ENCODE measurements around the gene CHST12. TPM values are rescaled to one million over a fixed set of nuclear protein-coding genes. Genes with fewer than 3 reads are reported as not detected.

Gene CHST12
- total and polyA plus RNA-seq, 11 donors: 12.5 to 20.7 (median 14.8) TPM

DNA sequence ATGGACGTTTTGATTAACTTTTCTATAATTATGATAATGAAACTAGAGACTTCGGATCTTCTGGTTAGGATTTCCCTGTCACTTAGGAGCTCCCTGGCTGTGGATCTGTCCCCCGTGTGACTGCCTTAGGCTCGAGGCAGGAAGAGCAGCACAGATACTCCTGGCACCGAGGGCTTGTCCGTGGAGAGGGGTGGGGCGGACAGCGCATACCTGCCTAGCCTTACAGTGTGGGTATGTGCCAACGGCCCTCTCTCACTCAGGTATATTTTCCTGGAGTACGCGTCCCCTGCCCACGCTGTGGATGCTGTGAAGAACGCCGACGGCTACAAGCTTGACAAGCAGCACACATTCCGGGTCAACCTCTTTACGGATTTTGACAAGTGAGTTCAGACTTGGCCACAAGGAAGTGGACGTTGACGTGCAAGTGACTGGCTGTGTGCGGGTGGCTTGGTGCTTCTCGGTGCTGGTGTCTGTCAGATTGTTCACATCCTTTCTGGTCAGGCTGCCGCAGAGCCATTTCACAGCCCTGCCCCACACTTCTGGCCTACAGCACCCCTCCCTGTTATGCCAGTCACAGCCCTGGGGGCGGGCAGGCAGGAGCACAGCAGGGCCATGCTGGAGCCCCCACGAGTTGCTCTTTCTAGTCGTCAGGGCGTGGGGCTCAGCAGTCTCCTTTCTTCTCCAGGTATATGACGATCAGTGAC is 40.9 kb upstream of the CHST12 start:
- WGBS, 4 donors: 89 to 94% (median 92%) methylated on average over 26 to 27 of the region's 27 CpGs
- Histone ChIP-seq H3K4me1 (peaks cover 0 to 30% (median 20%) of the 10 kb centered on the region in 12 donors), H3K4me3 (no peak overlapping the region), H3K9me3 (no peaks in the 10 kb centered on the region), H3K27me3 (no peaks in the 10 kb centered on the region), H3K27ac (no peak overlapping the region), H3K36me3 (peaks cover 0 to 94% (median 90%) of the 10 kb centered on the region in 9 donors)
- intact Hi-C loops (cut with DNase I): no loop called here
- DNase-seq (no peak), ATAC-seq (no peak)
- TF ChIP-seq, protein P1, sequence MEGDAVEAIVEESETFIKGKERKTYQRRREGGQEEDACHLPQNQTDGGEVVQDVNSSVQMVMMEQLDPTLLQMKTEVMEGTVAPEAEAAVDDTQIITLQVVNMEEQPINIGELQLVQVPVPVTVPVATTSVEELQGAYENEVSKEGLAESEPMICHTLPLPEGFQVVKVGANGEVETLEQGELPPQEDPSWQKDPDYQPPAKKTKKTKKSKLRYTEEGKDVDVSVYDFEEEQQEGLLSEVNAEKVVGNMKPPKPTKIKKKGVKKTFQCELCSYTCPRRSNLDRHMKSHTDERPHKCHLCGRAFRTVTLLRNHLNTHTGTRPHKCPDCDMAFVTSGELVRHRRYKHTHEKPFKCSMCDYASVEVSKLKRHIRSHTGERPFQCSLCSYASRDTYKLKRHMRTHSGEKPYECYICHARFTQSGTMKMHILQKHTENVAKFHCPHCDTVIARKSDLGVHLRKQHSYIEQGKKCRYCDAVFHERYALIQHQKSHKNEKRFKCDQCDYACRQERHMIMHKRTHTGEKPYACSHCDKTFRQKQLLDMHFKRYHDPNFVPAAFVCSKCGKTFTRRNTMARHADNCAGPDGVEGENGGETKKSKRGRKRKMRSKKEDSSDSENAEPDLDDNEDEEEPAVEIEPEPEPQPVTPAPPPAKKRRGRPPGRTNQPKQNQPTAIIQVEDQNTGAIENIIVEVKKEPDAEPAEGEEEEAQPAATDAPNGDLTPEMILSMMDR (IDR thresholded peaks at IDR 0.05): no peak
- no peak for TF ChIP-seq POLR2A (IDR thresholded peaks at IDR 0.05)

GRCh38 chr7:2369139-2369538 is 34.3 kb upstream of the CHST12 start:
- Histone ChIP-seq H3K9me3 (no peaks in the 10 kb centered on the region), H3K4me1 (no peaks in the 10 kb centered on the region), H3K27me3 (no peaks in the 10 kb centered on the region), H3K27ac (no peak overlapping the region), H3K36me3 (peaks cover 0 to 100% (median 99%) of the 10 kb centered on the region in 9 donors), H3K4me3 (no peak overlapping the region)
- TF ChIP-seq, protein P1 (IDR thresholded peaks at IDR 0.05): no peak
- TF ChIP-seq POLR2A (IDR thresholded peaks at IDR 0.05): no peak
- DNase-seq (no peak), ATAC-seq (no peak)
- intact Hi-C loops (cut with DNase I): no loop called here
- WGBS, 4 donors: 96 to 98% (median 97%) methylated on average over 10 of the region's 10 CpGs

DNA sequence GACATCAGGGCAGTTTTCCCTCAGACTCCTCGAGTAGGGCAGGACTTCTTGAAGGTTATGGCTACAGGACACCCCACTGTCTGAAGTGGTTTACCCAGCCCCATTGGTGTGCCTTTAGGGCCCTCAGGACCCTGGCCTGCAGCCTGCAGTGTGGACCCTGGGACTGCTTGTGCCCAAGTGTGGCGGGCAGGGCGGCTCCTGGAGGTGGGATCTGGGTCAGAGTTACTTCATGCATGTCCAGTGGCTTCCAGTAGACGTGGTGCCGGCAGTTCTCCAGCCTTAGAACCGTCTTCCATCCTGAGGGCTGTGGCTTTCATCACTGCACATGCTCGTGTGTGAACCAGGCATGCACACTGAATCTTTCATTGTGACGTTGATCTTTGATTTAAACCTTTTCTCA is 32.1 kb upstream of the CHST12 start:
- ATAC-seq: no peak
- intact Hi-C loops (cut with DNase I): no loop called here
- H3K27me3 ChIP-seq: no peaks in the 10 kb centered on the region
- H3K4me3 ChIP-seq: no peak overlapping the region
- TF ChIP-seq POLR2A (IDR thresholded peaks at IDR 0.05): no peak
- TF ChIP-seq, protein P1 (IDR thresholded peaks at IDR 0.05): no peak
- peak in 1 of 5 donors; percentile 18 for DNase-seq
- 90 to 97% (median 92%) methylated on average over 7 to 8 of the region's 8 CpGs for WGBS, 4 donors
- no peak overlapping the region for H3K27ac ChIP-seq
- peaks cover 3 to 100% (median 99%) of the 10 kb centered on the region in 9 donors for H3K36me3 ChIP-seq
- H3K9me3 ChIP-seq: no peaks in the 10 kb centered on the region
- no peaks in the 10 kb centered on the region for H3K4me1 ChIP-seq

- no peak for TF ChIP-seq POLR2A (IDR thresholded peaks at IDR 0.05)
- Histone ChIP-seq H3K27ac (no peak overlapping the region), H3K4me1 (no peaks in the 10 kb centered on the region), H3K4me3 (no peak overlapping the region), H3K9me3 (no peaks in the 10 kb centered on the region), H3K36me3 (peaks cover 3 to 99% (median 96%) of the 10 kb centered on the region in 9 donors), H3K27me3 (no peaks in the 10 kb centered on the region)
- intact Hi-C loops (cut with DNase I): no loop called here
- WGBS, 4 donors: 90 to 95% (median 93%) methylated on average over 14 of the region's 14 CpGs
- ATAC-seq: no peak
- peak in 1 of 5 donors; percentile 0 for DNase-seq
These were observed 30.7 kb upstream of the CHST12 start for GRCh38 chr7:2372724-2373123.
